GM12873 (cell line): Measurements from ENCODE around the gene ATP5F1B.

Experiments used
- TF ChIP-seq, protein P1 (sequence below): IDR thresholded peaks from 2 replicates; pipeline ENCODE4 v1.5.1; 2012; ENCODE audit warnings: low read depth, mild to moderate bottlenecking, moderate library complexity, low read length, control low read depth; ENCODE audit not compliant: insufficient read depth; ENCODE audit errors: missing control alignments

Gene ATP5F1B

GRCh38 chr12:56637621-56638020 lies 8.2 kb downstream of the ATP5F1B start:
- TF ChIP-seq, protein P1, sequence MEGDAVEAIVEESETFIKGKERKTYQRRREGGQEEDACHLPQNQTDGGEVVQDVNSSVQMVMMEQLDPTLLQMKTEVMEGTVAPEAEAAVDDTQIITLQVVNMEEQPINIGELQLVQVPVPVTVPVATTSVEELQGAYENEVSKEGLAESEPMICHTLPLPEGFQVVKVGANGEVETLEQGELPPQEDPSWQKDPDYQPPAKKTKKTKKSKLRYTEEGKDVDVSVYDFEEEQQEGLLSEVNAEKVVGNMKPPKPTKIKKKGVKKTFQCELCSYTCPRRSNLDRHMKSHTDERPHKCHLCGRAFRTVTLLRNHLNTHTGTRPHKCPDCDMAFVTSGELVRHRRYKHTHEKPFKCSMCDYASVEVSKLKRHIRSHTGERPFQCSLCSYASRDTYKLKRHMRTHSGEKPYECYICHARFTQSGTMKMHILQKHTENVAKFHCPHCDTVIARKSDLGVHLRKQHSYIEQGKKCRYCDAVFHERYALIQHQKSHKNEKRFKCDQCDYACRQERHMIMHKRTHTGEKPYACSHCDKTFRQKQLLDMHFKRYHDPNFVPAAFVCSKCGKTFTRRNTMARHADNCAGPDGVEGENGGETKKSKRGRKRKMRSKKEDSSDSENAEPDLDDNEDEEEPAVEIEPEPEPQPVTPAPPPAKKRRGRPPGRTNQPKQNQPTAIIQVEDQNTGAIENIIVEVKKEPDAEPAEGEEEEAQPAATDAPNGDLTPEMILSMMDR = no peak

- TF ChIP-seq, protein P1 = peak; percentile 84
These were observed 8.9 kb downstream of the ATP5F1B start for GRCh38 chr12:56636675-56637540.

- TF ChIP-seq, protein P1 = no peak
These were observed 9.7 kb downstream of the ATP5F1B start for GRCh38 chr12:56635806-56636674.

- TF ChIP-seq, protein P1 = peak; percentile 32
These were observed 10.7 kb downstream of the ATP5F1B start for GRCh38 chr12:56634837-56635791.

- TF ChIP-seq, protein P1 = no peak
These were observed 11.4 kb downstream of the ATP5F1B start for GRCh38 chr12:56634242-56634836.

GRCh38 chr12:56633468-56634241 lies 12.1 kb downstream of the ATP5F1B start:
- TF ChIP-seq, protein P1 = no peak
